ENCODE data around the gene REXO1.

Gene REXO1

GRCh38 chr19:1853295-1854038, 5.2 kb upstream of the REXO1 start (continued):
- TF ChIP-seq ZNF707 (tag by site-specific recombination; IDR thresholded peaks at IDR 0.05) (no peak), HIC1 (tag by site-specific recombination; IDR thresholded peaks at IDR 0.05) (peak; percentile 60; the same call in 1 of the 2 replicates), ZNF140 (tag by site-specific recombination; IDR thresholded peaks at IDR 0.05) (no peak), ZNF274 (IDR thresholded peaks at IDR 0.05; ENCODE audit: low read length) (no peak), ZNF274 (tag by site-specific recombination; IDR thresholded peaks at IDR 0.05; ENCODE audit: borderline replicate concordance) (no peak), ZNF354C (tag by site-specific recombination; IDR thresholded peaks at IDR 0.05; ENCODE audit: borderline replicate concordance, low read depth) (no peak), ZNF18 (tag by site-specific recombination; IDR thresholded peaks at IDR 0.05) (no peak)

- Histone ChIP-seq H3K9me3 (ENCODE audit: control insufficient read depth, insufficient read depth, low read depth, low read length) (no peaks in the 10 kb centered on the region), H3K27ac (ENCODE audit: extremely low read depth, low read depth, low read length) (no peak overlapping the region), H3K4me1 (ENCODE audit: control insufficient read depth, insufficient read depth, low read length) (peaks cover 3% of the 10 kb centered on the region; the same call in 1 of the 2 replicates), H3K4me3 (ENCODE audit: low read depth, low read length) (no peak overlapping the region), H3K36me3 (ENCODE audit: control insufficient read depth in 2 of 2, insufficient read depth in 1 of 2, low read length in 2 of 2) (no peaks in the 10 kb centered on the region)
- TF ChIP-seq ZNF350 (tag by site-specific recombination; IDR thresholded peaks at IDR 0.05) = no peak
- TF ChIP-seq TCF7L2 (IDR thresholded peaks at IDR 0.05; ENCODE audit: borderline replicate concordance, low read depth, low read length) = no peak
- ChIA-PET POLR2A (no interaction called here), CTCF (interaction anchor here (0.5 to 3.3 kb wide), 10 partner anchors 7 to 1150 kb away, joined by 3 to 13 read pairs (median 3); no protein-coding TSS in a partner anchor)
Observed at GRCh38 chr19:1852581-1853128, 4.4 kb upstream of the REXO1 start.

- POLR2A ChIA-PET = no interaction called here
- H3K4me3 ChIP-seq (ENCODE audit: low read depth, low read length) = no peak overlapping the region
Observed at GRCh38 chr19:1851654-1852580, 3.6 kb upstream of the REXO1 start.

More at GRCh38 chr19:1851654-1852580, 3.6 kb upstream of the REXO1 start:
- no peak overlapping the region for H3K27ac ChIP-seq (ENCODE audit: extremely low read depth, low read depth, low read length)
- no peaks in the 10 kb centered on the region for H3K36me3 ChIP-seq (ENCODE audit: control insufficient read depth in 2 of 2, insufficient read depth in 1 of 2, low read length in 2 of 2)
- TF ChIP-seq EGR2 (tag by site-specific recombination; IDR thresholded peaks at IDR 0.05; ENCODE audit: low read depth) (peak; percentile 53), KLF1 (tag by site-specific recombination; IDR thresholded peaks at IDR 0.05) (peak; percentile 90), KLF8 (tag by site-specific recombination; IDR thresholded peaks at IDR 0.05) (peak; percentile 48), ZNF341 (tag by site-specific recombination; IDR thresholded peaks at IDR 0.05; ENCODE audit: low read depth) (no peak), PRDM10 (tag by site-specific recombination; IDR thresholded peaks at IDR 0.05) (0 out of 2 replicates have a peak, but pooled peaks have one; percentile 11), ZBTB7A (tag by site-specific recombination; IDR thresholded peaks at IDR 0.05; ENCODE audit: low read depth) (0 out of 2 replicates have a peak, but pooled peaks have one; percentile 24), YY2 (tag by site-specific recombination; IDR thresholded peaks at IDR 0.05) (no peak), ZFHX2 (tag by site-specific recombination; conservative IDR thresholded peaks at IDR 0.05) (peak; percentile 65)
- peaks cover 4% of the 10 kb centered on the region; the same call in 1 of the 2 replicates for H3K4me1 ChIP-seq (ENCODE audit: control insufficient read depth, insufficient read depth, low read length)
- no peaks in the 10 kb centered on the region for H3K9me3 ChIP-seq (ENCODE audit: control insufficient read depth, insufficient read depth, low read depth, low read length)
- CTCF ChIA-PET = interaction anchor here (0.6 kb wide), 1 partner anchor 8 kb away, joined by 3 read pairs; no protein-coding TSS in a partner anchor

All from HEK293 (cell line).